Liver (tissue), 9 donors: ENCODE measurements around the gene EPS8L1. TPM values are rescaled to one million over a fixed set of nuclear protein-coding genes. Genes with fewer than 3 reads are reported as not detected.

Experiments
- DNase-seq: peaks from one replicate; pipeline ENCODE4 v3.0.0-alpha.2; 2017; ENCODE audit warnings: low spot score
- H3K27ac ChIP-seq, 2 donors: one replicate each; pipeline ENCODE4 v1.7.0; 2013; ENCODE audit warnings: inconsistent platforms in 2 of 2, low read length in 2 of 2, control low read depth in 1 of 2, low read depth in 1 of 2, mild to moderate bottlenecking in 1 of 2
- H3K27me3 ChIP-seq, 4 donors: one replicate each; pipeline versions ENCODE4 v1.6.1 to v1.7.0; 2013; ENCODE audit warnings: low read length in 3 of 4, inconsistent platforms in 1 of 4, mild to moderate bottlenecking in 1 of 4, moderate library complexity in 1 of 4; ENCODE audit not compliant: control insufficient read depth in 4 of 4, insufficient read depth in 4 of 4
- H3K36me3 ChIP-seq, 4 donors: one replicate each; pipeline versions ENCODE4 v1.6.1 to v1.7.0; 2013; ENCODE audit warnings: low read length in 3 of 4, mild to moderate bottlenecking in 3 of 4, low read depth in 1 of 4, moderate library complexity in 1 of 4; ENCODE audit not compliant: control insufficient read depth in 4 of 4, insufficient read depth in 3 of 4
- H3K4me1 ChIP-seq, 4 donors: one replicate each; pipeline versions ENCODE4 v1.6.1 to v1.7.0; 2013; ENCODE audit warnings: low read length in 3 of 4, mild to moderate bottlenecking in 3 of 4, moderate library complexity in 1 of 4; ENCODE audit not compliant: control insufficient read depth in 4 of 4, insufficient read depth in 4 of 4
- H3K4me3 ChIP-seq, 3 donors: one replicate each; pipeline versions ENCODE4 v1.6.1 to v1.7.0; 2013; ENCODE audit warnings: low read length in 3 of 3, control low read depth in 1 of 3, low read depth in 1 of 3, mild to moderate bottlenecking in 1 of 3
- H3K9ac ChIP-seq, 2 donors: one replicate each; pipeline ENCODE4 v1.7.0; 2013; ENCODE audit warnings: low read length in 2 of 2, mild to moderate bottlenecking in 2 of 2, moderate library complexity in 2 of 2, control low read depth in 1 of 2, low read depth in 1 of 2
- H3K9me3 ChIP-seq, 4 donors: one replicate each; pipeline versions ENCODE4 v1.6.1 to v1.7.0; 2013; ENCODE audit warnings: low read length in 3 of 4; ENCODE audit not compliant: control insufficient read depth in 4 of 4
- FOXA1 ChIP-seq: IDR thresholded peaks from 2 replicates; pipeline ENCODE4 v1.6.1; 2016; ENCODE audit warnings: antibody characterized with exemption
- FOXA2 ChIP-seq: IDR thresholded peaks from 2 replicates; pipeline ENCODE4 v1.6.1; 2016; ENCODE audit warnings: antibody characterized with exemption
- GABPA ChIP-seq, 2 donors: IDR thresholded peaks in 1 of 2; conservative IDR thresholded peaks in 1 of 2; 2 replicates each; pipeline ENCODE4 v1.6.1; 2016; ENCODE audit warnings: antibody characterized with exemption in 2 of 2, mild to moderate bottlenecking in 1 of 2, moderate library complexity in 1 of 2
- HNF4G ChIP-seq: IDR thresholded peaks from 2 replicates; pipeline ENCODE4 v1.6.1; 2016; ENCODE audit warnings: antibody characterized with exemption
- JUND ChIP-seq, 2 donors: IDR thresholded peaks; 2 replicates each; pipeline ENCODE4 v1.6.1; 2016; ENCODE audit warnings: antibody characterized with exemption in 2 of 2
- NR2F2 ChIP-seq: IDR thresholded peaks from 2 replicates; pipeline ENCODE4 v1.6.1; 2016; ENCODE audit warnings: antibody characterized with exemption
- RAD21 ChIP-seq, 2 donors: IDR thresholded peaks; 2 replicates each; pipeline ENCODE4 v1.6.1; 2016; ENCODE audit warnings: antibody characterized with exemption in 2 of 2, mild to moderate bottlenecking in 2 of 2
- RXRA ChIP-seq, 2 donors: IDR thresholded peaks; 2 replicates each; pipeline ENCODE4 v1.6.1; 2017 to 2018; ENCODE audit warnings: antibody characterized with exemption in 2 of 2, mild to moderate bottlenecking in 1 of 2
- SP1 ChIP-seq: IDR thresholded peaks from 2 replicates; pipeline ENCODE4 v1.6.1; 2018; ENCODE audit warnings: antibody characterized with exemption, mild to moderate bottlenecking
- ZBTB33 ChIP-seq: IDR thresholded peaks from 2 replicates; pipeline ENCODE4 v1.6.1; 2016; ENCODE audit warnings: antibody characterized with exemption
- WGBS: extraction: QIAGEN DNeasy Blood & Tissue Kit; methylation state at CpG from one replicate; pipeline ENCODE4 v1.1.7; 2013; 5-methylcytosine and 5-hydroxymethylcytosine counted together
- polyA plus RNA-seq, 2 donors: library from polyadenylated mRNA; stranded (reverse) in 1 of 2; unstranded in 1 of 2; fragments of 200-250 nt in 1 of 2; fragments of >200 nt in 1 of 2; fragmentation: Nextera tagmentation in 1 of 2; extraction: Ambion mirVana in 1 of 2; gene quantifications; one replicate each; pipeline versions ENCODE4 v1.2.1 to v1.2.3, GENCODE V29; 2013 to 2015
- total RNA-seq, 2 donors: library from RNA; depleted of rRNA; stranded (reverse); fragments of >200 nt; gene quantifications; one replicate each; pipeline ENCODE4 v1.2.3, GENCODE V29; 2014
- TF ChIP-seq, protein P1 (sequence below): IDR thresholded peaks from 2 replicates; pipeline ENCODE4 v1.6.1; 2016; ENCODE audit warnings: antibody characterized with exemption, mild to moderate bottlenecking
- TF ChIP-seq, protein P2 (sequence below): IDR thresholded peaks from 2 replicates; pipeline ENCODE4 v1.6.1; 2016; ENCODE audit warnings: antibody characterized with exemption
- donor health status: healthy.
- donor health status: healthy.
- donor health status: healthy.
- donor health status: healthy.
- donor health status: healthy.

The EPS8L1 gene
- total and polyA plus RNA-seq, 4 donors: 0.40 to 1.5 (median 0.87) TPM

DNA sequence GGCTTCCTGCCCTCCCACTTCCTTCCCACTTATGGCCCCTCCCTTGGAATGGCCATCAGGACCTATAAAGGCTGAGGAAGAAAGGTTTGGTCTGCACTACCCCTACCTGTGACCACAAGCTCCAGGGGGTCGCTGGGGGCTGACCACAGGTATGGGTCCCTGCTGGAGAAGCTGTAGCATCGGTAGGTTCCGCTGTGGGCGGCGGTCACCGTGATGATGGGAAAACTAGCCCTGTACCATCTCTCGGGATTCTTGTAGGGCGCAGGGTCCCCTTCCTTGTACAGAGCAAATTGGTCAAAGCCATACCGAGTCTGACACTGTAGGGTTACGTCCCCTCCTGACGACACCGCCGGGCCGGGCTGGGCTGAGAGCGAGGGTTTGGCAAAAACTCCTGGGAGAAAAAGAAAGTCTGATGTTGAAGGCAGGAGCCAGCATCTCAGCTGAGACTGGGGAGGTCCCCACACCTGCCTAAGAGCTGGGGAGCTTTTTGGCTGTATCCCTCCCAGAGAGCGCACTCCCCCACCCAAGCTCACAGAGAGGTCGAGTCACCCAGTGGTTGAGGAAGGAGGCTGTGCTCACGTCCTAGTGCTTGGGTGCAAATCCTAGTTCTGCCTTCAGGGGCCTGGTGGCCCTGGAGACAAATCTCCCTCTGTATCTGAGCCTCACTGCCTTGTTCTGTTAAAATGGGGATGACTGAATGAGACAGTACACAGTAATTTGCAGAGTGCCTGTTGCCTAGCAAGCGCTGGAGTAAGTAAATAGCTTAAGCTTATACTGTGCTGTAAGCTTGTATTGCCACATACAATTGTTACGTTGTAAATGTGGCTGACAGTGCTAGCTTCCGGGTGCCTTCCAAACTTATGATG is 48.0 kb upstream of the EPS8L1 start:
- Histone ChIP-seq H3K27ac (no peak overlapping the region), H3K4me3 (no peak overlapping the region), H3K9me3 (peaks cover 0 to 2% (median 0%) of the 10 kb centered on the region in 4 donors), H3K27me3 (no peaks in the 10 kb centered on the region), H3K9ac (no peak overlapping the region), H3K36me3 (no peaks in the 10 kb centered on the region), H3K4me1 (no peaks in the 10 kb centered on the region)
- TF ChIP-seq GABPA (IDR thresholded peaks at IDR 0.05 in 1 of 2, conservative IDR thresholded peaks at IDR 0.05 in 1 of 2) (no peak), FOXA1 (no peak), NR2F2 (no peak), JUND (IDR thresholded peaks at IDR 0.05) (no peak), RXRA (IDR thresholded peaks at IDR 0.05) (no peak), SP1 (no peak), HNF4G (no peak), FOXA2 (no peak)
- TF ChIP-seq, protein P1, sequence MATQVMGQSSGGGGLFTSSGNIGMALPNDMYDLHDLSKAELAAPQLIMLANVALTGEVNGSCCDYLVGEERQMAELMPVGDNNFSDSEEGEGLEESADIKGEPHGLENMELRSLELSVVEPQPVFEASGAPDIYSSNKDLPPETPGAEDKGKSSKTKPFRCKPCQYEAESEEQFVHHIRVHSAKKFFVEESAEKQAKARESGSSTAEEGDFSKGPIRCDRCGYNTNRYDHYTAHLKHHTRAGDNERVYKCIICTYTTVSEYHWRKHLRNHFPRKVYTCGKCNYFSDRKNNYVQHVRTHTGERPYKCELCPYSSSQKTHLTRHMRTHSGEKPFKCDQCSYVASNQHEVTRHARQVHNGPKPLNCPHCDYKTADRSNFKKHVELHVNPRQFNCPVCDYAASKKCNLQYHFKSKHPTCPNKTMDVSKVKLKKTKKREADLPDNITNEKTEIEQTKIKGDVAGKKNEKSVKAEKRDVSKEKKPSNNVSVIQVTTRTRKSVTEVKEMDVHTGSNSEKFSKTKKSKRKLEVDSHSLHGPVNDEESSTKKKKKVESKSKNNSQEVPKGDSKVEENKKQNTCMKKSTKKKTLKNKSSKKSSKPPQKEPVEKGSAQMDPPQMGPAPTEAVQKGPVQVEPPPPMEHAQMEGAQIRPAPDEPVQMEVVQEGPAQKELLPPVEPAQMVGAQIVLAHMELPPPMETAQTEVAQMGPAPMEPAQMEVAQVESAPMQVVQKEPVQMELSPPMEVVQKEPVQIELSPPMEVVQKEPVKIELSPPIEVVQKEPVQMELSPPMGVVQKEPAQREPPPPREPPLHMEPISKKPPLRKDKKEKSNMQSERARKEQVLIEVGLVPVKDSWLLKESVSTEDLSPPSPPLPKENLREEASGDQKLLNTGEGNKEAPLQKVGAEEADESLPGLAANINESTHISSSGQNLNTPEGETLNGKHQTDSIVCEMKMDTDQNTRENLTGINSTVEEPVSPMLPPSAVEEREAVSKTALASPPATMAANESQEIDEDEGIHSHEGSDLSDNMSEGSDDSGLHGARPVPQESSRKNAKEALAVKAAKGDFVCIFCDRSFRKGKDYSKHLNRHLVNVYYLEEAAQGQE: no peak
- TF ChIP-seq, protein P2, sequence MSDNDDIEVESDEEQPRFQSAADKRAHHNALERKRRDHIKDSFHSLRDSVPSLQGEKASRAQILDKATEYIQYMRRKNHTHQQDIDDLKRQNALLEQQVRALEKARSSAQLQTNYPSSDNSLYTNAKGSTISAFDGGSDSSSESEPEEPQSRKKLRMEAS: no peak
- DNase-seq: no peak
- 81% methylated on average over 21 of the region's 21 CpGs for WGBS

DNA sequence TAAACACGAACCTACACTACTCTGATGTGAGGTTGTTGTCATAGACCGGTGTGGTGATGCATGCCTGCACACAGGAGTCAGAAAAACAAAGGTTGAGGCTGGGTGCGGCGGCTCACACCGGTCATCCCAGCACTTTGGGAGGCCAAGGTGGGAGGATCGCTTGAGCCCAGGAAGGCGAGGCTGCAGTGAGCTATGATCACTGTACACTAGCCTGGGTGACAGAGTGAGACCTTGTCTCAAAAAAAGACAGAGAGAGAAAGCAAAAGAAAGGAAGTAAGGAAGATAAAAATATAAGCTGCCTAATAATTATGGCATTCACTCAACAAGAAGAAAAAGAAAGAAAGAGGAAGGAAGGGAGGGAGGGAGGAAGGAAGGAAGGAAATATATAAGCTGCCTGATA is 46.9 kb upstream of the EPS8L1 start:
- 80% methylated on average over 7 of the region's 7 CpGs for WGBS

GRCh38 chr19:55031178-55031577 is 44.5 kb upstream of the EPS8L1 start:
- 88% methylated on average over 7 of the region's 7 CpGs for WGBS
- Histone ChIP-seq H3K27me3 (no peaks in the 10 kb centered on the region), H3K4me1 (no peaks in the 10 kb centered on the region), H3K27ac (no peak overlapping the region), H3K9me3 (peaks cover 0 to 2% (median 0%) of the 10 kb centered on the region in 4 donors), H3K36me3 (no peaks in the 10 kb centered on the region), H3K9ac (no peak overlapping the region), H3K4me3 (no peak overlapping the region)
- no peak for DNase-seq
- no peak for TF ChIP-seq ZBTB33

More for the DNA sequence above, 46.9 kb upstream of the EPS8L1 start:
- Histone ChIP-seq H3K4me1 (no peaks in the 10 kb centered on the region), H3K9me3 (peaks cover 0 to 2% (median 0%) of the 10 kb centered on the region in 4 donors), H3K36me3 (no peaks in the 10 kb centered on the region), H3K4me3 (no peak overlapping the region), H3K9ac (no peak overlapping the region), H3K27me3 (no peaks in the 10 kb centered on the region), H3K27ac (no peak overlapping the region)
- TF ChIP-seq RAD21 (IDR thresholded peaks at IDR 0.05) (no peak), NR2F2 (no peak)
- DNase-seq: no peak
